Tibial nerve (tissue), 4 donors: Measurements from ENCODE around the gene MAB21L2. TPM values are rescaled to one million over a fixed set of nuclear protein-coding genes. Genes with fewer than 3 reads are reported as not detected.
"Not testable (repeated sequence)": the region's sequence is repeated elsewhere in the genome, so short reads cannot be mapped to it uniquely, and the experiment has no call there.

Source experiments
- DNase-seq, 2 donors: peaks; one replicate each; pipeline ENCODE4 v3.0.0-alpha.2; 2019; ENCODE audit warnings: low spot score in 2 of 2
- H3K27ac ChIP-seq, 4 donors: fragments of 200-600 bp; sonication (generic) in 3 of 4; one replicate each; pipeline ENCODE4 v1.5.1; 2017 to 2019; ENCODE audit warnings: mild to moderate bottlenecking in 1 of 4
- H3K27me3 ChIP-seq, 2 donors: fragments of 200-600 bp; sonication (generic) in 1 of 2; one replicate each; pipeline versions ENCODE4 v1.5.1 to v1.6.0; 2017 to 2019
- H3K36me3 ChIP-seq, 3 donors: fragments of 200-600 bp; sonication (generic); one replicate each; pipeline ENCODE4 v1.5.1; 2018 to 2019
- H3K4me1 ChIP-seq, 4 donors: fragments of 200-600 bp; sonication (generic) in 3 of 4; one replicate each; pipeline ENCODE4 v1.5.1; 2017 to 2019
- H3K4me3 ChIP-seq, 4 donors: fragments of 200-600 bp; sonication (generic) in 3 of 4; one replicate each; pipeline ENCODE4 v1.5.1; 2017 to 2019; ENCODE audit warnings: mild to moderate bottlenecking in 1 of 4, moderate library complexity in 1 of 4
- H3K9me3 ChIP-seq, 4 donors: fragments of 200-600 bp; sonication (generic) in 3 of 4; one replicate each; pipeline ENCODE4 v1.5.1; 2017 to 2019
- EP300 ChIP-seq, 2 donors: sonication (generic); formaldehyde crosslinking; IDR thresholded peaks; one replicate each; pipeline ENCODE4 v1.6.1; 2017; ENCODE audit warnings: antibody characterized with exemption in 2 of 2, mild to moderate bottlenecking in 1 of 2
- POLR2A ChIP-seq, 2 donors: fragments of 450-650 bp; IDR thresholded peaks; one replicate each; pipeline ENCODE4 v1.6.1; 2017; ENCODE audit warnings: antibody characterized with exemption in 2 of 2, mild to moderate bottlenecking in 2 of 2, moderate library complexity in 2 of 2
- WGBS, 2 donors: methylation state at CpG; one replicate each; pipeline ENCODE4 v1.1.5; 2018; 5-methylcytosine and 5-hydroxymethylcytosine counted together
- total RNA-seq, 4 donors: library from RNA; depleted of rRNA; stranded (reverse); fragments of >200 nt; gene quantifications; one replicate each; pipeline ENCODE4 v1.1.0, GENCODE V29; 2016
- TF ChIP-seq, protein P1 (sequence below), 5 experiments: fragments of 200-600 bp in 3 of 5; fragments of 450-650 bp in 2 of 5; sonication (generic) in 3 of 5; IDR thresholded peaks; one replicate each; pipeline ENCODE4 v1.5.1; 2016 to 2019; ENCODE audit warnings: antibody characterized with exemption in 5 of 5, mild to moderate bottlenecking in 3 of 5, moderate library complexity in 2 of 5

Gene MAB21L2
- total RNA-seq, 4 donors from 2014 or later, result 0.20 TPM; not detected in 3

GRCh38 chr4:150540959-150541360 lies 41.0 kb upstream of the MAB21L2 start:
- 77 to 91% methylated on average over 3 of the region's 3 CpGs for WGBS, 2 donors
- DNase-seq, result no peak
- Histone ChIP-seq H3K4me3 (no peak overlapping the region), H3K36me3 (no peaks in the 10 kb centered on the region), H3K27ac (no peak overlapping the region), H3K27me3 (no peaks in the 10 kb centered on the region), H3K4me1 (no peaks in the 10 kb centered on the region), H3K9me3 (peaks cover 0 to 7% (median 1%) of the 10 kb centered on the region in 4 donors)
- TF ChIP-seq EP300 (IDR thresholded peaks at IDR 0.05) (no peak), POLR2A (IDR thresholded peaks at IDR 0.05) (no peak)
- TF ChIP-seq, protein P1, sequence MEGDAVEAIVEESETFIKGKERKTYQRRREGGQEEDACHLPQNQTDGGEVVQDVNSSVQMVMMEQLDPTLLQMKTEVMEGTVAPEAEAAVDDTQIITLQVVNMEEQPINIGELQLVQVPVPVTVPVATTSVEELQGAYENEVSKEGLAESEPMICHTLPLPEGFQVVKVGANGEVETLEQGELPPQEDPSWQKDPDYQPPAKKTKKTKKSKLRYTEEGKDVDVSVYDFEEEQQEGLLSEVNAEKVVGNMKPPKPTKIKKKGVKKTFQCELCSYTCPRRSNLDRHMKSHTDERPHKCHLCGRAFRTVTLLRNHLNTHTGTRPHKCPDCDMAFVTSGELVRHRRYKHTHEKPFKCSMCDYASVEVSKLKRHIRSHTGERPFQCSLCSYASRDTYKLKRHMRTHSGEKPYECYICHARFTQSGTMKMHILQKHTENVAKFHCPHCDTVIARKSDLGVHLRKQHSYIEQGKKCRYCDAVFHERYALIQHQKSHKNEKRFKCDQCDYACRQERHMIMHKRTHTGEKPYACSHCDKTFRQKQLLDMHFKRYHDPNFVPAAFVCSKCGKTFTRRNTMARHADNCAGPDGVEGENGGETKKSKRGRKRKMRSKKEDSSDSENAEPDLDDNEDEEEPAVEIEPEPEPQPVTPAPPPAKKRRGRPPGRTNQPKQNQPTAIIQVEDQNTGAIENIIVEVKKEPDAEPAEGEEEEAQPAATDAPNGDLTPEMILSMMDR (IDR thresholded peaks at IDR 0.05), result no peak

GRCh38 chr4:150541681-150542080 lies 40.3 kb upstream of the MAB21L2 start:
- TF ChIP-seq, protein P1 (IDR thresholded peaks at IDR 0.05), result no peak
- TF ChIP-seq EP300 (IDR thresholded peaks at IDR 0.05) (no peak), POLR2A (IDR thresholded peaks at IDR 0.05) (no peak)
- H3K4me3 ChIP-seq, result no peak overlapping the region
- DNase-seq, result no peak
- no peaks in the 10 kb centered on the region for H3K27me3 ChIP-seq
- H3K36me3 ChIP-seq, result no peaks in the 10 kb centered on the region
- no peaks in the 10 kb centered on the region for H3K4me1 ChIP-seq
- H3K9me3 ChIP-seq, result peaks cover 0 to 7% (median 1%) of the 10 kb centered on the region in 4 donors
- 94 to 98% methylated on average over 3 of the region's 3 CpGs for WGBS, 2 donors
- no peak overlapping the region for H3K27ac ChIP-seq

GRCh38 chr4:150543042-150543441 lies 38.9 kb upstream of the MAB21L2 start:
- no peaks in the 10 kb centered on the region for H3K36me3 ChIP-seq
- WGBS, 2 donors, result 69% methylated on average over 1 of the region's 1 CpG
- H3K27me3 ChIP-seq, result no peaks in the 10 kb centered on the region
- DNase-seq, result no peak
- H3K4me3 ChIP-seq, result no peak overlapping the region
- no peaks in the 10 kb centered on the region for H3K4me1 ChIP-seq
- TF ChIP-seq, protein P1 (IDR thresholded peaks at IDR 0.05), result no peak
- no peak for TF ChIP-seq EP300 (IDR thresholded peaks at IDR 0.05)
- H3K9me3 ChIP-seq, result no peaks in the 10 kb centered on the region
- H3K27ac ChIP-seq, result no peak overlapping the region

DNA sequence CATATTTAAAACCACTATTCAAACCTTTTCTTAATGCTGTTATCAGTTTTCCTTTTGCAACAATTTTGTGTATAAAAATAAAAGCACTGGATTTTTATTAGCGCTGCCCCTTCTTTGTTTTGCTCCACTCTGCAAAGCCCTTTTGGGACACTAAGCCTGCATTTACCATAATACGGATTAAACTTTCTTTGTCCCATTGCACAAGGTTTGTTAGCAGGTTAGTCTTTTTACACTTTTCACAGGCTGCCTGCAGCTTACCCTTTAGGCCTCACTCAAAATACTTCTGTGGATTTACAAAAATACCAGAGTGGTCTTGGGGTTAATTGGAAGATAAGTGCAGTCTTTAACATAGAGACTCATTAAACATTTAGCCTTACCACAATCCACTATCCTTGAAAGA lies 35.7 kb upstream of the MAB21L2 start:
- WGBS, 2 donors, result 92 to 96% methylated on average over 2 of the region's 2 CpGs
- Histone ChIP-seq H3K9me3 (no peaks in the 10 kb centered on the region), H3K4me1 (no peaks in the 10 kb centered on the region), H3K36me3 (no peaks in the 10 kb centered on the region), H3K27ac (no peak overlapping the region), H3K4me3 (no peak overlapping the region), H3K27me3 (no peaks in the 10 kb centered on the region)
- TF ChIP-seq EP300 (IDR thresholded peaks at IDR 0.05), result no peak
- TF ChIP-seq, protein P1 (IDR thresholded peaks at IDR 0.05), result no peak
- no peak for DNase-seq

- 74 to 89% methylated on average over 4 of the region's 4 CpGs for WGBS, 2 donors
These were observed 34.7 kb upstream of the MAB21L2 start for GRCh38 chr4:150547154-150547838.

DNA sequence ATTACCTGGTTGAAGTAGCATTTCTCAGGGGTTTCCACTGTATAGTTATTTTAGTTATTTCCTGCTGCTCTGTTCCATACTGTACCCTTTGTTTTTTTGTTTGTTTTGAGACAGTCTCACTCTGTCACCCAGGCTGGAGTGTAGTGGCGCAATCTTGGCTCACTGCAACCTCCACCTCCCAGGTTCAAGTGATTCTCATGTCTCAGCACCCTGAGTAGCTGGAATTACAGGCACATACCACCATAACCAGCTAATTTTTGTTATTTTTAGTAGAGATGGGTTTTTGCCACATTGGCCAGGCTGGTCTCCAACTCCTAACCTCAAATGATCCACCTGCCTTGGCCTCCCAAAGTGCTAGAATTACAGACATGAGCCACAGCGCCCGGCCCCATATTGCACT lies 24.1 kb upstream of the MAB21L2 start:
- H3K9me3 ChIP-seq, H3K27ac ChIP-seq: not testable (repeated sequence)
- WGBS, 2 donors, result 98 to 100% methylated on average over 3 of the region's 3 CpGs

More at GRCh38 chr4:150547154-150547838, 34.7 kb upstream of the MAB21L2 start:
- Histone ChIP-seq H3K4me1 (no peaks in the 10 kb centered on the region), H3K27me3 (no peaks in the 10 kb centered on the region), H3K27ac (no peak overlapping the region), H3K4me3 (no peak overlapping the region), H3K9me3 (no peaks in the 10 kb centered on the region), H3K36me3 (no peaks in the 10 kb centered on the region)
- TF ChIP-seq, protein P1 (IDR thresholded peaks at IDR 0.05), result no peak
- TF ChIP-seq POLR2A (IDR thresholded peaks at IDR 0.05) (no peak), EP300 (IDR thresholded peaks at IDR 0.05) (no peak)
- no peak for DNase-seq

More for the DNA sequence above, 24.1 kb upstream of the MAB21L2 start:
- H3K27me3 ChIP-seq, DNase-seq, H3K4me1 ChIP-seq, H3K36me3 ChIP-seq, H3K4me3 ChIP-seq: not testable (repeated sequence)
